H9 (cell line): Measurements from ENCODE around the gene PTAR1. TPM values are rescaled to one million over a fixed set of nuclear protein-coding genes. Genes with fewer than 3 reads are reported as not detected.
A peak's percentile ranks its signal among the peaks of the same experiment; 100 is the strongest.

ENCODE experiments used
- DNase-seq: peaks from one replicate; pipeline ENCODE4 v3.0.0-alpha.2; 2017
- H2AFZ ChIP-seq: one replicate; pipeline ENCODE4 v1.6.1; 2013; ENCODE audit warnings: mild to moderate bottlenecking, low read length, control low read depth, moderate library complexity
- H2AK5ac ChIP-seq: 2 replicates; pipeline ENCODE4 v1.6.1; 2013; ENCODE audit warnings: low read length, control low read depth, mixed read lengths; ENCODE audit not compliant: insufficient read length
- H2BK120ac ChIP-seq: one replicate; pipeline ENCODE4 v1.6.1; 2013; ENCODE audit warnings: low read depth, mild to moderate bottlenecking, low read length, control low read depth, inconsistent platforms; ENCODE audit not compliant: poor library complexity, severe bottlenecking
- H2BK12ac ChIP-seq: 2 replicates; pipeline ENCODE4 v1.6.1; 2013; ENCODE audit warnings: low read length, control low read depth, mixed read lengths, low read depth; ENCODE audit not compliant: insufficient read length
- H2BK15ac ChIP-seq: 2 replicates; pipeline ENCODE4 v1.6.1; 2013; ENCODE audit warnings: low read depth, low read length, control low read depth
- H2BK20ac ChIP-seq: one replicate; pipeline ENCODE4 v1.6.1; 2013; ENCODE audit warnings: low read depth, mild to moderate bottlenecking, low read length, control low read depth, inconsistent platforms; ENCODE audit not compliant: poor library complexity, severe bottlenecking
- H2BK5ac ChIP-seq: 2 replicates; pipeline ENCODE4 v1.6.1; 2013; ENCODE audit warnings: low read length, control low read depth, mixed read lengths; ENCODE audit not compliant: insufficient read length
- H3K14ac ChIP-seq: 2 replicates; pipeline ENCODE4 v1.6.1; 2013; ENCODE audit warnings: low read length, control low read depth; ENCODE audit not compliant: insufficient read depth
- H3K18ac ChIP-seq: 2 replicates; pipeline ENCODE4 v1.6.1; 2013; ENCODE audit warnings: low read depth, mild to moderate bottlenecking, mixed read lengths, low read length, control low read depth; ENCODE audit not compliant: insufficient read length
- H3K23ac ChIP-seq: 2 replicates; pipeline ENCODE4 v1.6.1; 2013; ENCODE audit warnings: low read length, control low read depth, mixed read lengths, low read depth; ENCODE audit not compliant: insufficient read length
- H3K23me2 ChIP-seq: 2 replicates; pipeline ENCODE4 v1.6.1; 2013; ENCODE audit warnings: low read depth, mild to moderate bottlenecking, mixed read lengths, low read length, control low read depth; ENCODE audit not compliant: insufficient read length, poor library complexity, severe bottlenecking
- H3K27ac ChIP-seq: 2 replicates; pipeline ENCODE4 v1.5.1; 2013; ENCODE audit warnings: low read length, control low read depth, mixed read lengths, low read depth; ENCODE audit not compliant: insufficient read length
- H3K27me3 ChIP-seq: 2 replicates; pipeline ENCODE4 v1.6.1; 2013; ENCODE audit warnings: low read length, control low read depth, inconsistent platforms; ENCODE audit not compliant: insufficient read depth
- H3K4ac ChIP-seq: 2 replicates; pipeline ENCODE4 v1.6.1; 2013; ENCODE audit warnings: low read depth, mild to moderate bottlenecking, control low read depth, inconsistent platforms, low read length, moderate library complexity
- H3K4me1 ChIP-seq: 2 replicates; pipeline ENCODE4 v1.6.1; 2013; ENCODE audit warnings: low read length, control low read depth, inconsistent platforms; ENCODE audit not compliant: insufficient read depth
- H3K4me2 ChIP-seq: 2 replicates; pipeline ENCODE4 v1.6.1; 2013; ENCODE audit warnings: low read length, control low read depth, mixed read lengths; ENCODE audit not compliant: insufficient read length, insufficient read depth
- H3K56ac ChIP-seq: 2 replicates; pipeline ENCODE4 v1.6.1; 2013; ENCODE audit warnings: low read depth, mild to moderate bottlenecking, mixed read lengths, low read length, control low read depth; ENCODE audit not compliant: insufficient read length
- H3K79me1 ChIP-seq: 2 replicates; pipeline ENCODE4 v1.6.1; 2013; ENCODE audit warnings: low read depth, mild to moderate bottlenecking, moderate library complexity, low read length, control low read depth, inconsistent platforms; ENCODE audit not compliant: insufficient read depth, poor library complexity, severe bottlenecking
- H3K79me2 ChIP-seq: 2 replicates; pipeline ENCODE4 v1.6.1; 2013; ENCODE audit warnings: low read length, control low read depth, inconsistent platforms; ENCODE audit not compliant: insufficient read depth
- H3K9ac ChIP-seq: 2 replicates; pipeline ENCODE4 v1.6.1; 2013; ENCODE audit warnings: low read length, control low read depth, mixed read lengths; ENCODE audit not compliant: insufficient read length; ENCODE audit errors: extremely low read depth
- H3K9me3 ChIP-seq: one replicate; pipeline ENCODE4 v1.6.1; 2013; ENCODE audit warnings: low read depth, low read length, inconsistent platforms; ENCODE audit not compliant: control insufficient read depth
- H3T11ph ChIP-seq: one replicate; pipeline ENCODE4 v1.6.1; 2013; ENCODE audit warnings: mild to moderate bottlenecking, low read length, control low read depth, inconsistent platforms
- H4K20me1 ChIP-seq: one replicate; pipeline ENCODE4 v1.6.1; 2013; ENCODE audit not compliant: control insufficient read depth, insufficient read length, insufficient read depth
- H4K5ac ChIP-seq: 2 replicates; pipeline ENCODE4 v1.6.1; 2013; ENCODE audit warnings: low read depth, mild to moderate bottlenecking, mixed read lengths, low read length, control low read depth; ENCODE audit not compliant: insufficient read length
- H4K8ac ChIP-seq: replicated peaks from 2 replicates; pipeline ENCODE4 v1.6.1; 2013; ENCODE audit warnings: low read length, control low read depth, mixed read lengths, low read depth; ENCODE audit not compliant: insufficient read length
- H4K91ac ChIP-seq: 2 replicates; pipeline ENCODE4 v1.6.1; 2013; ENCODE audit warnings: low read depth, mild to moderate bottlenecking, moderate library complexity, mixed read lengths, low read length, control low read depth; ENCODE audit not compliant: insufficient read length
- H3K27ac Mint-ChIP-seq, 3 experiments: 2 replicates in 2 of 3; 3 replicates in 1 of 3; pipeline ENCODE4 v1.8.0; 2020 to 2021; ENCODE audit warnings: mixed read lengths in 3 of 3, mild to moderate bottlenecking in 1 of 3, moderate library complexity in 1 of 3
- H3K27me3 Mint-ChIP-seq: 2 replicates; pipeline ENCODE4 v1.8.0; 2021; ENCODE audit warnings: low read depth, mild to moderate bottlenecking, moderate library complexity, mixed read lengths
- H3K36me3 Mint-ChIP-seq, 3 experiments: 2 replicates in 2 of 3; 3 replicates in 1 of 3; pipeline ENCODE4 v1.8.0; 2020 to 2021; ENCODE audit warnings: low read depth in 3 of 3, mixed read lengths in 3 of 3; ENCODE audit not compliant: insufficient read depth in 1 of 3
- H3K4me1 Mint-ChIP-seq, 2 experiments: 2 replicates each; pipeline ENCODE4 v1.8.0; 2020; ENCODE audit warnings: mixed read lengths in 2 of 2
- H3K4me3 Mint-ChIP-seq, 2 experiments: 2 replicates in 1 of 2; 3 replicates in 1 of 2; pipeline ENCODE4 v1.8.0; 2020 to 2021; ENCODE audit warnings: mild to moderate bottlenecking in 2 of 2, mixed read lengths in 2 of 2, moderate library complexity in 1 of 2
- H3K9me3 Mint-ChIP-seq, 2 experiments: 2 replicates in 1 of 2; 3 replicates in 1 of 2; pipeline ENCODE4 v1.8.0; 2020; ENCODE audit warnings: mild to moderate bottlenecking in 2 of 2, mixed read lengths in 2 of 2, moderate library complexity in 1 of 2
- CTCF ChIP-seq: fragments of 200-600 bp; sonication (generic); conservative IDR thresholded peaks from 3 replicates; pipeline ENCODE4 v1.8.0; 2021; ENCODE audit warnings: antibody characterized with exemption, mild to moderate bottlenecking
- WGBS: extraction: QIAGEN DNeasy Blood & Tissue Kit; methylation state at CpG from one replicate; pipeline ENCODE4 v1.1.7; 2013; ENCODE audit warnings: missing lambda C conversion rate, low lambda C conversion rate, mixed read lengths; ENCODE audit not compliant: insufficient read length; ENCODE audit errors: extremely low coverage; 5-methylcytosine and 5-hydroxymethylcytosine counted together
- total RNA-seq: library from RNA; stranded (reverse); gene quantifications from 2 replicates; pipeline ENCODE4 v1.2.1, GENCODE V29; 2021

PTAR1 gene
- total RNA-seq, 1 experiment from 2014 or later: 117 TPM

- Histone ChIP-seq H2AK5ac (no peak overlapping the region), H4K20me1 (no peaks in the 10 kb centered on the region), H3K23ac (no peak overlapping the region), H3T11ph (no peak overlapping the region), H3K9me3 (no peaks in the 10 kb centered on the region), H3K79me1 (peaks cover 4% of the 10 kb centered on the region), H3K4me2 (no peak overlapping the region), H3K27me3 (no peaks in the 10 kb centered on the region), H2BK120ac (no peak overlapping the region), H3K4me1 (peaks cover 5% of the 10 kb centered on the region), H2AFZ (no peak overlapping the region), H3K9ac (no peak overlapping the region), H3K79me2 (peaks cover 28% of the 10 kb centered on the region), H2BK15ac (no peak overlapping the region), H3K27ac (no peak overlapping the region), H4K91ac (no peak overlapping the region), H4K5ac (no peak overlapping the region), H3K14ac (no peak overlapping the region), H3K56ac (no peak overlapping the region), H2BK12ac (no peak overlapping the region), H3K23me2 (no peaks in the 10 kb centered on the region), H4K8ac (no peak overlapping the region), H2BK5ac (no peak overlapping the region), H2BK20ac (no peak overlapping the region), H3K4ac (no peak overlapping the region), H3K18ac (no peak overlapping the region)
- peaks cover 8 to 66% (median 61%) of the 10 kb centered on the region in 3 experiments; a peak in 5 of 7 replicates for H3K36me3 Mint-ChIP-seq
- TF ChIP-seq CTCF: no peak
- H3K4me1 Mint-ChIP-seq: peaks cover 31 to 44% of the 10 kb centered on the region in 2 experiments
- H3K9me3 Mint-ChIP-seq: no peaks in the 10 kb centered on the region
- WGBS: no CpG with 5 or more reads among the region's 4 CpGs
- no peak for DNase-seq
- no peak overlapping the region for H3K4me3 Mint-ChIP-seq
- no peaks in the 10 kb centered on the region for H3K27me3 Mint-ChIP-seq
- peak overlapping the region in 2 of 3 experiments; percentile 45 to 55; a peak in 3 of 7 replicates for H3K27ac Mint-ChIP-seq
These were observed 15.0 kb downstream of the PTAR1 start for GRCh38 chr9:69744688-69745380.
